IPS-18c (cell line): Measurements from ENCODE around the gene TRAPPC2B.

Experiments
- H3K4me3 ChIP-seq: 2 replicates; pipeline ENCODE4 v1.7.0; 2013; ENCODE audit warnings: low read depth, mild to moderate bottlenecking, low read length, moderate library complexity; ENCODE audit not compliant: insufficient read depth
- H3K9me3 ChIP-seq: one replicate; pipeline ENCODE4 v1.6.1; 2013; ENCODE audit warnings: mild to moderate bottlenecking, low read length, moderate library complexity; ENCODE audit not compliant: control insufficient read depth, insufficient read depth

The TRAPPC2B gene

DNA sequence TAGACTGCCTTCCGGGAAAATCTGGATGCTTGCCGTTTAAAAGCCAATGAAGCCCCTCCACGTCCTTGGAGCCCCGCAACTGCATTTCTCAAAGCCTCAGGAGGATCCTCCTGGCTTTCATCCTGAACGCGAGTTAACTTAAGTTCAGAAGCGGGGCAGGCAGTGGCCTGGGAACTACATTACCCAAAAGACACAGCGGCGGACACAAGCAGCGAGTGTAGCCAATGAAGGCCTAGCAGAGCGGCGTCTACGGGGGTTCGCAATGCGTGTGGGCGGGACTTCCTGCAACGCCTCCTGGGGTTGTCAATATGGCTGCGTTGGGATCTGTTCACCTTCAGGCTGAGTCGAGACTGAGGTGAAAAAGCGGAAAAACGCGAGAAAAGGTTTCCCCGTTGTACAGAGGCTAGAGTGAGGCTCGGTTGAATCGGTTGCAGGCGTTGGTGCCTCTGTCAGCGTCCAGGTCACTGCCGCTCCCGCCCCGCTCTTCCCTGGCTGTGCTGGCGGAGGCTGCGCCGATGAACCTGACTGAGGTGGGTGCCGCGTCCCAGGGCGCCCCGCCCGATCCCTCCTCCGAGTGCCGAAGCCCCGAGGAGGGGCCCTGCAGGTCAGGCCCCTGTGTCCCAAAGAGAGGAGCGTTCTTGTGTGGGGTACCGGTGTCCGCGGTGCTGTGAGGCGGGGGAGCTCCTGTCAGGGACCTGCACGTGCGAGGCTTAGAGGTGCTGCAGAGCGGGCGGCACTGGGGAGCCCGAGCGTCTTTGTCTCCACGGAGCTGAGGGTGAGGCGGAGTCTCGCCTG lies 47.7 kb downstream of the TRAPPC2B start, which contains the start of gene ZNF17:
Gene ZNF17, plus strand, starts transcription at position 285 of the 795 bp plus-strand sequence. CDS start 2,455 bp downstream, outside the sequence.
- H3K4me3 ChIP-seq = peak within 1 kb of the TSS; percentile 73
- H3K9me3 ChIP-seq = no peaks in the 10 kb centered on the region
